Fibroblast of skin of right quadriceps (primary cell): ENCODE data around the gene ACTR10.
A peak's percentile ranks its signal among the peaks of the same experiment; 100 is the strongest.
"Not testable (repeated sequence)": the region's sequence is repeated elsewhere in the genome, so short reads cannot be mapped to it uniquely, and the experiment has no call there.

ENCODE experiments used
- DNase-seq: peaks from one replicate; pipeline ENCODE4 v3.0.0-alpha.2; 2013

The ACTR10 gene

DNA sequence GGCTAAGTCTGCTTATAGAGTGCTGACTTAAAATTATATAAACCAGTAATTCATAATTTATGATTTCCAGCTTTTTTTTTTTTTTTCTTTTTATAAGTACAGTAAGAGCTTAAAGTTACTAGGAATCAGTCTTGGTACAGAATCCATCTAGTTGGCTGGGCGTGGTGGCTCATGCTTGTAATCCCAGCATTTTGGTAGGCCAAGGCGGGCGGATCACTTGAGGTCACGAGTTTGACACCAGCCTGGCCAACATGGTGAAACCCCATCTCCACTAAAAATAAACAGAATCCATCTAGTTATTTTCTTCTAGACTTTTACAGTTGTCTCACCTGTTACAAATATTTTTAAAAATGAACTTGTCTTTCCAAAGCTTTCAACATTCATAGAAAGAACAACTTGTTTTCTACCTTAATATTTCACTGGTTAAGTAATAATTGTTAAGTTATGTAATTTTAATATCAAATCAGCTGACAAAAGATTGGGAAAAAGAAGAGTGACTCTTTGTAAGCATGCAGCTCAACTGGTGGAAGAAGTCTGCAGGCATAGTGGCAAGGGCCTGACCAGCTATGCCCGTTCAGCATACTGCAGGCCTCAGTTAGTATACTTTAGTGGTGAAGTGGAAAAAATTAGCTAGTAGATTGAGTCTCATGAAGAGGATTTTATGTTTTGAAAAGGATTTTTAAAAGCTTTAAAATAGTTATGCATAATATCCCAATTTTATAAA is 27.3 kb downstream of the ACTR10 start:
- DNase-seq, result no peak

DNA sequence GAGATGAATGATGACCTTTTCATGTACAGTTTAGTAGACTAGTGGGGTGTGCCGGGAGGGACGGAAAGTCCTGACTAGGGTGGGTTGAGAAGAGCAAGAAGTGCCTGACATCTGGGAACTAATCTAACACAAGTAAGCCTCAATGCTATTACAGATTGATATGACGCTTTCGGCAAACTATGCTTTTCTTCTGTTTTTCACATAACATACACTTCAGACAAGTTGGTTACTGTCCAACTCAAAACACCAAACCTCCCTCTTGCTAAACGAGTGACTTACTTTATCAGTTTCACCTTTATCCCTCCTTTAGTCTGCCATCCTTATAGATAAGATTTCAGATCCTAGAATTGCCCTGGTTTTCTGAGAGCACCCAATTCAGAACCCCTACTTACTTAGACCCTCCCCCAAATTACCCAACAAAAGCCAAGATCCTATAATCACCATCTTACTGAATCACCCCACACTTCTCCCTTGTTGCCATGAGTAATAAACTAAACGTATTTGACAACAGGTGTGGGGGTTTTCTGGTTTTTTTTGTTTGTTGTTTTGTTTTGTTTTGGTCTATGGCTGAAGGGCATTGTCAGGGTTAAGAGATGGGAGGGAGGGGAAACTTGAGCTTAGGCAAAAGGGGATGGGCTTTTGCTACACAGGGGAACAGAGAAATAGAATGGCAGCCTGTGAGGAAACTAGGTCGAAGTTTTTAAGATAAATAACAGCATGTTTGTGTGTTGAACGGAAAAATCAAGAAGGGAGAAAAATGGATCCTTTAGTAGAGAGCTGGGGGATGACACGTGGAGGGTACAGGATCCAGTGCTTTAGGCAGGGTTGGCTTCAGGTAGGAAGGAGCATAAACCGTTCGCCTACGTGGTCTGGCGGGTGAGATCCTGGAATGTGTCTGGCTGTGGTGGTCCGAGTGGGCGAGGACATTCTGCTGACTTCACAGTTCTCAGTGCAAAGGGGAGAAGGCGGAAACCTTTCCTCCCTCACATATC is 38.6 kb downstream of the ACTR10 start:
- DNase-seq, result peak; percentile 1

DNA sequence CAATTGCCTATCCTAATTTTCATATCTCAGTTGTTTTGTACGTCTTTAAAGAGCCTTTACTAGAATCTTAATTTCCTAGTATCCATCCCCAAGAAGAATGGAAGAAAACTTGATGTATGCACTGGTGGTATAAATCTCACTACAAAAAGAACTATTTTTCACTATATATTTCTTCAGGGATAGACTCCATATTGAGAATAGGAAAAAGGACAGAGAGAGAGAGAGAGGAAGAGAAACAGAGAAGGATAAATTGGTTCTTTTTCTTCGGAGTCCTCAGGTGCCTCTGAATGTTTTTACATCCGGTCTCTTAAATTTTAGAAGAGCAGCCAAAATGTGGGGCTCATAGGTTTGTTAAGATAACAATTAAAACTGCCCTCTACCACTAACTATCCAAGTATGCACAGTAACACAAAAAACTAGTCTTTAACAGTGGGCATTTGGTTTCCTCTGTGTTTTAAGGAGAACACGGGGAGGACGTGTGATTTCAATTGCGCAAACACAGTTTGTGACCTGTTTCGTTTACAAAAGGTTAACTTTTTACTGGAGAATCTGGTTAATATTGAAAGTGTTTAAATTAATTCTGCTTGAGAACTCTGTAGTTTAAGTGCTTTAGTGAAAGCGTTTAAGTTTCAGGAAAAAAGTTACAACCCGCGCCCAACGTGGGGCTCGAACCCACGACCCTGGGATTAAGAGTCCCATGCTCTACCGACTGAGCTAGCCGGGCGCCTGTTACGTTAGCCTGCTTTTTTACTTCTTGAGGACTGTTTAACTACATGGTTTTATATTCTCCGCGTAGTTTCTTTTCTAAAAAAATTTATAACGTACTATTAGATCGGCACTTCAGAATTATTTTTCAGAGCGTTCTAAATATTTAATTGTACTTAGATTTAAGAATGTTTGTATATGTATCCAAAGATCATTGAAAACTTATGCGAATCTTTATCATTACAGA is 39.6 kb downstream of the ACTR10 start:
- DNase-seq, result peak; percentile 61

DNA sequence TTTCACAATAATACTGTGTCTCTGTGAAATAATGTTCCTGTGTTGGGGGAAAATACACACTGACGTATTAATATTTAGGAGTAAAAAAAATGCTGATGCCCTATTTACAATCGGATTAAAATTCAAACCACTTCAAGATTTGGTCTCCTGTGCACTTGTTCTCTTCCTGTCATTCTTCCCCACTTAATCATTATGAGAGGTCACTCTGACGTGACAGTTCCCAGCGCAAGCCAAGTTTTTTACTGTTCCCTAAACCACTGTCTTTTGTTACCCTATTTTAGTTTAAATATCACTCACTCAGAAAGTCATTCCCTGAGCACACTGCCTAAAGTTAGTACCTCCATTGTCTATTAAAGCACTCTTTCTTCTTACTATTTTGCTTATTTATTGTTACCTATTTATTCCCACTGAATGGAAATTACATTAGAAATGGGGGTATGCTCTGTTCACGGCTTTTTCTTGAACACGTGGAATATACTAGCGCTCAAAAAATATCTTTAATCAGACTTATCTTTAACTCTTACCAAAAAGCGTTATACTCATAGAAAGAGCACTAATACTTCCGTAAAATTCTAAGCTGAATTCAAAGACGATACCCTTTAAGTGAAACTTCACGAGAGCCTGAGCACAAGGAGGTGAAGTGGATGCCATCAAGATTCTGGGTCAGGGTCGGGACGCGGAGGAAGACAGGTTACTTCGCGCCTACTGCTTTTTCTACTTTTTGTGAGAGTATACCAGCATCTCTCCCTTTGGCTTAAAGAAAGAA is 44.0 kb downstream of the ACTR10 start:
- DNase-seq, result peak; percentile 3

DNA sequence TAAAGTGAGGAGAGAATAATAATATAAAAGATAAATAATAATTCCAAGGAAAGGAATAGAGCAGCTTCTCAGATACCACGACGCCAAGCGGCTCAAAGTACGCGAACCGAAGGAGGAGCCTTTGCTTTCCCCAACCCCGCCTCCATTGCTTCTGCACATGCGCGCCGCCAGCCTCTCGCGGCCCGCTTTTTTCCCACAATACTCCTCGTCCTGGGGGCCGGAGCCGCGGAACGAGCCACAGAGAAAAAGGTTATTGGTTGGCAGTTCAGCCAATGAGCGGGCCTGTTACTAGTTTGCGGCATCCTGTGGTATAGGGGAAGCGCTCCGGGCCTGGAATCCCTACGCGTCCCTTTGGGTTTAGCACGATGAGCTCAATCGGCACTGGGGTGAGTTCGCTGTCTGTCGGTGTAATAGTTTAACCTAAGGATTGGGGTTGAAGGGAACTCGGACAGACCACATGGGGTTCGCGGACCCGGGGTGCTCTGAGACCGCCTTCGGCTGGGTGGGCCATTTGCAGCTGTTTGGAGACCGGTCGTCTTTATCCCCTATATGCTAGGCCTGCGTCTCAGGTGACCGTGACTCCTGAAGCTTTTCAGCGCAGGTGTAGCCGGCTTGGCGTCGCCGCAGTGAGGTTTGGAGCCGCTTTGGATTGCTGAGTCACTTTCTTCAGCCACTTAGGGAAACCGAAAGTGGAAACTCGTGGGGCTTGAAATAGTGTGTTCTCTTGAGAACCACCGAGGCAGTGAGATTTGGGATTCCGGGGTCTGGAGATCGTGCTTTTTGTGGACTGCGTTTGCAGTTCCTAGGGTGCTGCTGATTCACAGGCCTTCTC is 44.8 kb downstream of the ACTR10 start, which contains the start of gene PSMA3:
Gene PSMA3, plus strand, starts transcription at position 288 of the 832 bp plus-strand sequence. Its CDS starts 78 bp downstream, at position 366.
- DNase-seq, result peak; percentile 97

DNA sequence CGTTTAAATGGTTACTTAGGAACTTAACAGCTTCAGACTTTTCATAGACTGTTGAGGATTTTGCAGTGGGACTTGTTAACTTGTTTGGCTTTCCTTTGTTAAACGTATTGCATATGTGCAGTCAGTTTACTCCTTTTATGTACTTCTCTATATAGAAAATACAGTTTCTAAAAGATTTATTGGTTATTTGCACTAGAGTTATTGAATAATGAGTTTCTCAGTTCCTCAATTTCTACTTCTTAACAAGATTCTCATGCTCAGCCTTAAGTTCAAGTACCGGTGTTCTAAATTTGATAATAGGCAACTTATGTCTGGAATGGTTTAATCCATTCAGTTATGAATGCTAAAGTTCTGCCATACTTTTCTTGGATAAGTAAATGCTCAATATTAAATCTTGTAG is 45.6 kb downstream of the ACTR10 start:
- no peak for DNase-seq

DNA sequence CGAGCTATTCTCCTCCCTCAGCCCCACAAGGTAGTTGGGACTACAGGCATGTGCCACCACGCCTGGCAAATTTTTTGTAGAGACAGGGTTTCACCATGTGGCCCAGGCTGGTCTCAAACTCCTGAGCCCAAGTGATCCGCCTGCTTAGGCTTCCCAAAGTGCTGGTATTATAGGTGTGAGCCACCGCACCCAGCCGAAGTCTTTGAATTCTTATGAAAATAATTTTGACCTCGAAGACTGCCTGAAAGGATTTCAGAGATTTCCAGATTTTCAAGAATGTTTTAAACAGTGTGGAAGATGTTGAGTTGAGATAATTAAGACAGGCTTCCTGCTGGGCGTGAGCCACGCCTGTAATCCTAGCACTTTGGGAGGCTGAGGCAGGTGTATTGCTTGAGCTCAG is 49.7 kb downstream of the ACTR10 start:
- DNase-seq, result no peak

DNA sequence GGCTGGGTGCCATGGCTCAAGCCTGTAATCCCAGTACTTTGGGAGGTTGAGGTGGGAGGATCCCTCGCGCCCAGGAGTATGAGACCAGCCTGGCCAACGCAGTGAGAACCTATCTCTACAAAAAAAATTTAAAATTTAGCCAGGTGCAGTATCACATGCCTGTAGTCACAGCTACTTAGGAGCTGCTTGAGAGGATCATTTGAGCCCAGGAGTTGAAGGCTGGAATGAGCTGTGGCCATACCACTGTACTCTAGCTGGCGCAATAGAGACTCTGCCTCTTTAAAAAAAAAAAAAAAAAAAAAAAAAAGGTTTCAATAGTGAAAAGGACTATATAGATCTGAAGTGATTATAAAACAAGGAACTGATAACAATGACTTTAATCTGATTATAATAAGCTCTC is 58.2 kb downstream of the ACTR10 start:
- DNase-seq, result no peak

DNA sequence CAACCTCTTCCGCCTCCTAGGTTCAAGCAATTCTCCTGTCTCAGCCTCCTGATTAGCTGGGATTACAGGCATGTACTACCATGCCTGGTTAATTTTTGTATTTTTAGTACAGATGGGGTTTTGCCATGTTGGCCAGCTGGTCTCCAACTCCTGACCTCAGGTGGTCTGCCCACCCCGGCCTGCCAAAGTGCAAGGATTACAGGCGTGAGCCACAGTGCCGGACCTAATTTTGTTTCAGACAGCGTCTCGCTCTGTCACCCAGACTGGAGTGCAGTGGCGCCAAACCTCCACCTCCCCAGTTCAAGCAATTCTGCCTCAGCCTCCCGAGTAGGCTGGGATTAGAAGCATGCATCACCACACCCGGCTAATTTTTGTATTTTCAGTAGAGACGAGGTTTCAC is 62.1 kb downstream of the ACTR10 start:
- not testable (repeated sequence) for DNase-seq

DNA sequence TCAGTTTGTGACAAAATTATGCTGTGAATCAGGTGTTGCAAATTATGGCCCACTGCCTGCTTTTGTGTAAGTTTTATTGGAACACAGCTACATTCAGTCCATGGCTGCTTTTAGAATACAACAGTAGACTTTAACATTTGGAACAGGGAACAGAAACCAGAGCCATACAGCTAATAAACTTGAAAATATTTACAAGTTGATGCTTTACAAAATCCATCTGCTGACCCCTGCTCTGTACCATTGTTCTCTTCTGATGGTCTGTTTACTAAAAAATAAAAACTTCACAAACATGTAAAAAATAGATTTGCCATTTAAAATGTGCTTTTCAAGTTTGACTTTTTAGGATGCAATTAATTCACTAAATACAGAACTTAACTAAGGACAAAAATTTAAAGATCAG is 65.5 kb downstream of the ACTR10 start:
- no peak for DNase-seq

DNA sequence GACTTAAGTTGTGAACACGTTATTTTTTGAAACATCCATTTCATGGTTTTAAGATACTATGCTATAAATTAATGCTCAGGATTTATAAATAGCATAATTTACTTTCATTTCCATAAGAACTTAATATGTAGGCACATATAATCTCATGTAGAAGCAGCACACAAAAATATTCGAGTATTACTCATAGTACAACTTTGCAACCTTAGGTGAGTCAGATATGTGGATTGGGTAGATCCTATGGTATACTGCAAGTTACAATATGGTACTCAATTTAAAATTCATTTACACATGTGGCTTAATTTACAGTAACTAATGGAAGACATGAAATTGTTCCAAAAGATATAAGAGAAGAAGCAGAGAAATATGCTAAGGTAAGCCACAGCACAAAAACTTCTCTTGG is 70.7 kb downstream of the ACTR10 start:
- no peak for DNase-seq

DNA sequence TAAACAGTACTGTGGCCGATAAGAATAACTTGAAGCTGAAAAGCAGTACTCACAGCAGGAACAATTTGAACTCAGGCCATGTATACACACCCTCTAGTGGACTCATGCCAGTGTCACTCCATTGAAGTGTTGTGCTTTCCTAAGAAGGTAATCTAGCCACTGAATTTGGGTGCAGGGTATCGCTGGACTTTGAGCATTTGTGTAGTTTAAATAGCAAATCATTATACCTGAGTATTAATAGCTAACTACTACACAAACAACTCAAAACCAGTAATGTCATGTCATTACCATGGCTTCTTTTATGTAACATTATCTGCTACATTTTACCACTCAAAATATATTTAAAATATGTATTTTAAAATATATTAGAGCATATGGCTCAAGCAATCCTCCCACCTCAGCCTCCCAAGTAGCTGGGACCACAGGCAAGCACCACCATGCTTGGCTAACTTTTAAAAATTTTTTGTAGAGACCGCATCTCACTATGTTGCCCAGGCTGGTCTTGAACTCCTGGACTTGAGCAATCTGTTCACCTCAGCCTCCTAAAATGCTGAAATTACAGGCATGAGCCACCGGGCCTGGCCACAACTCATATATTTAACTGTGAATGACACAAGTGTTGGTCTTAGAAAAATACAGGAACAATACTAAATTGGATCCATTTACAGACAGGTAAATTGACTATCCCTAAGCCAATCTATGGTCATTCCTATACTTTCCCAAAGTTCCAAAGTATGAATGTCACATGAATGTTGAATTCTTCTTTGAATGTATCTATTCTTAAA is 72.8 kb downstream of the ACTR10 start:
- no peak for DNase-seq

DNA sequence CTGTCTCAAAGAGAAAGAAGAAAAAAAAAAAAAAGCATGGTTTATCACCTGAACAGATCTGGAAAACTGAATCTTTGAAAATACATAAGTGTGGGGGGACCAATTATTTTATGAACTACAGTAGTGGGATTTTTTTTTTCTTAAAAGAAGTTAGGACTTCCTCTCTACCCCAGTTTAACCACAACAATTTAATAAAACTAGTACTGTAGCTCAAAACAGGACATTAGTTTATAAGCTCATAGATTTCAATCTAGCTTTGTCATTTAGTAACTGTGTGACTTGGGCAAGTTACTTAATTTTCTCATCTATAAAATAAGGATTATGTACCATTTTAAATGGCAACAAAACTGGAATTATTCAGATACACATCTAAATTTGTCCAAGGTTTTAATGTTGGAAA is 74.9 kb downstream of the ACTR10 start:
- no peak for DNase-seq

DNA sequence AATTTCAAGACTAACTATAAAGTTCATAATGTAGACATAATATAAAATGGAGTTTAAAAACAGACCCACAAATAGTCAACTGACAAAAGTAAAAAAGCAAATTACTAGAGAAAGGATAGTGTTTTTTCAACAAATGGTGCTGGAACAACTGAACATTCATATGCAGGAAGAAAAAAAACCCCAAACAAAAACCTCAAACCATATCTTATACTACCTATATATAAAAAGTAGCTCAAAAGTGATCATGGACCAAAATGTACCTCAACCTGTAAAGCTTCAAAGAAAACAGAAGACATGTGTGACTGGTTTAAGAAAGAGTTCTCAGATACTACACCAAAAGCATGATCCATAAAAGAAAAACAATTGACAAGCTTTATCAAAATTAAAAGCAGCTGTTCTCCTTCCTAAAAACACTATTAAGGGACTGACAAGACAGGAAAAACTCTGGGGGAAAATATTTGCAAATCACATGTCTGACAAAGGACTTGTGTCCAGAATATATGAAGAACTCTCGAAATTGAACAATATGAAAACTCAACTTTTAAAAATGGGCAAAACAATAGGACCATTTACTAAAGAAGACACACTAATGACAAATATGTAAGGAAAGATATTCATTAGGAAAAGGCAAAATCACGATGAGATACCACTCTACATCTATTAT is 75.7 kb downstream of the ACTR10 start:
- no peak for DNase-seq

DNA sequence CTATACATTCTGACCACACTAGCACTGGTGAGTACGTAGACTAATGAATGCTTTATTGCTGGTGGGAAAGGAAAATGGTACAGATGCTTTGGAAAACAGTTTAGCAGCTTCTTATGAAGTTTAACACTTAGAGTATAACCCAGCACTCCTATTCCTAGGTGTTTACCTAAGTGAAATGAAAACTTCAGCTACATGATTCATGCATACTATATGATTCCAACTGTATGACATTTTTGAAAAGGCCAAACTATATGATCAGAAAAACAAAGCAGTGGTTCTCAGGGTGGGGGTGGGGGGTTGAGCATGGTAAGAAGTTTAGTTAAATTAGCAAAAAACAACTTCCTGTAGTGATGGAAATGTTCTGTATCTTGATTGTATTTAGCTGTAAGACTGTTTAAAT is 76.3 kb downstream of the ACTR10 start:
- DNase-seq, result no peak

DNA sequence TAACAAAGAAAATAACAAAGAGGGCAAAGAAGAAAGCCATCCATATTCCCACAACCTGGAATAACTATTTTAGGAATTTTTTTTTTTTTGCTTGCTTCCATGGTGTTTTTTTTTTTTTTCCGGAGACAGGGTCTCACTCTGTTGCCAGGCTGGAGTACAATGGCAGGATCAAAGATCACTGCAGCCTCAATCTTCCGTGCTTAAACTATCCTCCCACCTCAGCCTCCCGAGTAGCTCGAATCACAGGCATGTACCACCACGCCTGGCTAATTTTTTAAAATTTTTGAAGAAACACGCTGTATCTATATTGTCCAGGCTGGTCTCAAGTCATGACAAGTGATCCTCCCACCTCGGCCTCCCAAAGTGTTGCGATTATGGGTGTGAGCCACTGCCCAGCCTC is 78.2 kb downstream of the ACTR10 start:
- no peak for DNase-seq

DNA sequence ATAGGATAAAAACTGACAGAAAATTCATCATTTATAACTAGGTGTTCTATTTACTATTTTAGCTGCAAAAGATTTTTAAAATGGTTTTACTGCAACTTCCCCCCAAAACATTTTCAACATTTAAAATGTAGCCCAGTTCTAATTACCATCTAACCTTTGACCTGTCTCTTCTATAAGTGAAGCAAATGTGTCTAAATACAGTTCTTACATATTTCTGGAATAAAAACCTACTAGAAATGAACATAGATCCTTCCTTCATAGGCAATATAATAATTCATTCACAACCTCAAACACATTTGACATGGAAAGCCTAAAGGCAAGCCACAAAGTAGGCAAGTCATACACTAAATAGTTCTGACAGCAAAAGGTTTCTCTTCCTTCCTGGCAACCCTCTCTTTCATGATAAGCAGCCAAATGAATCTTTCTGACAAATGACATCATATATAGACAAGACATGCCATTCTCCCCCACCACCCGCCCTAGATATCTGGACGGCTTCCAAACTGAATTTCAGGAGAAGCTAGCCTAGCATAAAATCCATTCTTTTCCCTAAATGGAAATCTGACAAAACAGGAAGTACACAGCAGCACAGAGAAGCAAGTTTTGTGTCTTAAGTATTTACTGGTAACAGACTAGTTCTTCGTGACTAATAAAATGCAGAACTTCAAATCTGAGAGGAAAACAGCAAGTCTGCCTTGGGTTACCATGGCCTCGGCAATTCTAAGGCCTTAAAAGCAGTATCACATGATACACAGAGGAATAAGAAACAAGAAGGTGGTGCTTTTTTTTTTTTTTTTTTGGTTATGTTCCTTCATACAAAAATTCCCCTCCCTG is 81.2 kb downstream of the ACTR10 start:
- DNase-seq, result peak; percentile 95

DNA sequence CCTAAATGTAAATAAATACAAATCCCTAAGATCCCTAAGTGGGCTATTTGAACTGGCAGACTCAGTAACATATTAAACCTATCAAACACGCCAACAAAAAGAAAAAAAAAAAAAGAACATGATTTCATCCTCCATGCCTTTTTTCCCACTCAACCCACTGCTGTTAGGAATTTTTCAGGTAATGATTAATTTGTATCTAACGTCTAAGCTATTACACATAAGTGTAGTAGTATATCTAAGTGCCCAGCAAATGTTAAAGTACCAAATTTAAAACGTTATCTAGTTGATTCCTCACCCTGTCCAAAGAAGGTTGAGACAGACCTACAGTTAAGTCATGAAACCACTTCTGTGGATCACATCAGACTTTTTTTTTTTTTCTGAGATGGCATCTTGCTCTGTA is 82.0 kb downstream of the ACTR10 start:
- no peak for DNase-seq
